Osteocyte (in vitro differentiated cells): ENCODE data around the gene PLA2G2F. TPM values are rescaled to one million over a fixed set of nuclear protein-coding genes. Genes with fewer than 3 reads are reported as not detected.

Source experiments
- DNase-seq: peaks from one replicate; pipeline ENCODE4 v3.0.0; 2021; ENCODE audit warnings: mixed read lengths; ENCODE audit not compliant: unreplicated experiment; ENCODE audit errors: extremely low spot score
- H3K27ac Mint-ChIP-seq: one replicate; pipeline ENCODE4 v1.8.0; 2021; ENCODE audit warnings: mild to moderate bottlenecking, mixed read lengths; ENCODE audit not compliant: unreplicated experiment
- H3K27me3 Mint-ChIP-seq: one replicate; pipeline ENCODE4 v1.8.0; 2021; ENCODE audit warnings: mixed read lengths; ENCODE audit not compliant: unreplicated experiment
- H3K36me3 Mint-ChIP-seq: one replicate; pipeline ENCODE4 v1.8.0; 2021; ENCODE audit warnings: mixed read lengths; ENCODE audit not compliant: unreplicated experiment
- H3K4me1 Mint-ChIP-seq: one replicate; pipeline ENCODE4 v1.8.0; 2021; ENCODE audit warnings: mixed read lengths; ENCODE audit not compliant: unreplicated experiment
- H3K4me3 Mint-ChIP-seq: one replicate; pipeline ENCODE4 v1.8.0; 2021; ENCODE audit warnings: mild to moderate bottlenecking, moderate library complexity, mixed read lengths; ENCODE audit not compliant: unreplicated experiment
- H3K9me3 Mint-ChIP-seq: one replicate; pipeline ENCODE4 v1.8.0; 2021; ENCODE audit warnings: mixed read lengths; ENCODE audit not compliant: unreplicated experiment
- total RNA-seq: library from RNA; stranded (reverse); gene quantifications from 2 replicates; pipeline ENCODE4 v1.2.1, GENCODE V29; 2021
- TF ChIP-seq, protein P1 (sequence below): fragments of 200-600 bp; sonication (generic); IDR thresholded peaks from 2 replicates; pipeline ENCODE4 v1.5.0; 2021; ENCODE audit warnings: antibody characterized with exemption, mild to moderate bottlenecking, moderate library complexity

PLA2G2F gene
- total RNA-seq, 1 donor from 2014 or later, result not detected

DNA sequence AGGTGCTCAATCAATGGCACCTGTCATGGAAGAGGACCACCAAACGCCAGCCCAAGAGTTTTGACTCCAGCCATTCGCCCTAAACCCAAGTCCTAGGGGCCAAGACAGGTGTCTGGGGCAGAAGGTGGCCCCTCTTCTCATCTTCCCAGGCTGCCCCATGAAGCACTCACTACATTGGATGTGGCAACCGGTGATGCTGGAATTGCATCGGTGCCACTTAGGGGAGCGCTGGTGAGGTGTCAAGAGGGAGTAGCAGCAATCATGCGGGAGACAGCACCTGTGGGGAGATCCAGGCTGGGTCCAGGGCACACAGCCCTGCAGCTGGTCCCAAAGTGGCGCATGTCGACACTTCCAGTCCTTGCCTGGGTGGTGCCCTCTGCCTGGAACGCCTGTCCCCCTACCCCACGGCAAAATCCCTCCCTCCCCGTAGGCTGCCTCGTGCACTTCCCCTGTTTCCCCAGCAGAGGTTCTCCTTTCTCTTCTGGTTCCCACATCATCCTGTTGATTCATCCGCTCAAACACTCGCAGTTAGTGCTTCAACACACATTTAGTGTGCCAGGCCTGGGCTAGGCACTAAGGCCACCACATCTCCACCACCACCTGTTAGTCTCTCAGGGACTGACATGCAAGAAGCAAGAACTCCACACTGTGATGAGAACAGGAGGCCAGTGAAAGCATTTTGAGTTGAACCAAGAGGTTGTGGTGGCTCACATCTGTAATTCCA is 38.3 kb upstream of the PLA2G2F start:
- Mint-ChIP-seq H3K27me3 (peaks cover 9% of the 10 kb centered on the region), H3K4me1 (no peaks in the 10 kb centered on the region), H3K36me3 (no peaks in the 10 kb centered on the region), H3K9me3 (no peaks in the 10 kb centered on the region), H3K4me3 (no peak overlapping the region), H3K27ac (no peak overlapping the region)
- no peak for DNase-seq
- TF ChIP-seq, protein P1, sequence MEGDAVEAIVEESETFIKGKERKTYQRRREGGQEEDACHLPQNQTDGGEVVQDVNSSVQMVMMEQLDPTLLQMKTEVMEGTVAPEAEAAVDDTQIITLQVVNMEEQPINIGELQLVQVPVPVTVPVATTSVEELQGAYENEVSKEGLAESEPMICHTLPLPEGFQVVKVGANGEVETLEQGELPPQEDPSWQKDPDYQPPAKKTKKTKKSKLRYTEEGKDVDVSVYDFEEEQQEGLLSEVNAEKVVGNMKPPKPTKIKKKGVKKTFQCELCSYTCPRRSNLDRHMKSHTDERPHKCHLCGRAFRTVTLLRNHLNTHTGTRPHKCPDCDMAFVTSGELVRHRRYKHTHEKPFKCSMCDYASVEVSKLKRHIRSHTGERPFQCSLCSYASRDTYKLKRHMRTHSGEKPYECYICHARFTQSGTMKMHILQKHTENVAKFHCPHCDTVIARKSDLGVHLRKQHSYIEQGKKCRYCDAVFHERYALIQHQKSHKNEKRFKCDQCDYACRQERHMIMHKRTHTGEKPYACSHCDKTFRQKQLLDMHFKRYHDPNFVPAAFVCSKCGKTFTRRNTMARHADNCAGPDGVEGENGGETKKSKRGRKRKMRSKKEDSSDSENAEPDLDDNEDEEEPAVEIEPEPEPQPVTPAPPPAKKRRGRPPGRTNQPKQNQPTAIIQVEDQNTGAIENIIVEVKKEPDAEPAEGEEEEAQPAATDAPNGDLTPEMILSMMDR, result peak; percentile 50

DNA sequence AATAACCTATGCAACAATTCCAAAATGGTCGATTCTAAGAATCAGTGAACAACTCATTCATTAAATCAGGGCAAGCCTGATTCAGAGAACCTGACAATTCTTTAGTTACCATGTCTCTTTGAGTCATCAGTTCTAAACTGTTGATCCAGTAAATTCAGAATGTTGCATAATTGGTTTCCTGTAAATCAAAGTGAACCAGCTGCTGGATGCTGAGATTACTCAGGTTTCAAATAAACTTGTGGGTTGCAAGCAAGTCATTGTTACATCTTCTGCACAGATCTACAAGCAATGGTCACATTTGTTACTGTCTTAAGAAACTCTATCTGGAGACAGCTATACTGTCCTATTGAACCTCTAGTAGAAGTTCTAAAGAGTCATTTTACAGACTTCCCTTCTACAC is 36.2 kb upstream of the PLA2G2F start:
- Mint-ChIP-seq H3K27ac (no peak overlapping the region), H3K36me3 (no peaks in the 10 kb centered on the region), H3K27me3 (peaks cover 9% of the 10 kb centered on the region), H3K9me3 (no peaks in the 10 kb centered on the region), H3K4me3 (no peak overlapping the region), H3K4me1 (no peaks in the 10 kb centered on the region)
- no peak for DNase-seq
- TF ChIP-seq, protein P1, result no peak

DNA sequence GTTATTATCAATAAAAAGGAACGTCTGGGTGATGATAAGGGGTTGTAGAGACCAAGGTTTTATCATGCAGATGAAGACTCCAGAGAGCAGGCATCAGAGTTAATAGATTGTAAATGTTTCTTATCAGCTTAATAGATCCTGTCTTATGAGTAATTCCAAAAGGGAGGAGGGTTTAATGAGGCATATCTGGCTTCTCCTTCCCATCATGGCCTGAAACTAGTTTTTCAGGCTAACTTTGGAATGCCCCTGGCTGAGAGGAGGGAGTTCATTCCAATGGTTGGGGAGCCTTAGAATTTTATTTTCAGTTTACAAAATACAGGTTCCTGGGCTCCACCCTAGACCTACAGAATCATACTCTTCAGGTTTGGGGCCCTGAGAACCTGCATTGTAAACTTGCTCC is 33.3 kb upstream of the PLA2G2F start:
- Mint-ChIP-seq H3K27me3 (peaks cover 9% of the 10 kb centered on the region), H3K4me3 (no peak overlapping the region), H3K36me3 (no peaks in the 10 kb centered on the region), H3K27ac (no peak overlapping the region), H3K9me3 (no peaks in the 10 kb centered on the region), H3K4me1 (no peaks in the 10 kb centered on the region)
- DNase-seq, result no peak
- TF ChIP-seq, protein P1, result no peak

GRCh38 chr1:20107351-20107750 is 31.8 kb upstream of the PLA2G2F start:
- Mint-ChIP-seq H3K4me3 (no peak overlapping the region), H3K9me3 (no peaks in the 10 kb centered on the region), H3K4me1 (no peaks in the 10 kb centered on the region), H3K36me3 (no peaks in the 10 kb centered on the region), H3K27me3 (peaks cover 7% of the 10 kb centered on the region), H3K27ac (no peak overlapping the region)
- TF ChIP-seq, protein P1, result no peak
- no peak for DNase-seq

- Mint-ChIP-seq H3K27me3 (peaks cover 7% of the 10 kb centered on the region), H3K9me3 (no peaks in the 10 kb centered on the region), H3K4me3 (no peak overlapping the region), H3K4me1 (no peaks in the 10 kb centered on the region), H3K36me3 (no peaks in the 10 kb centered on the region), H3K27ac (no peak overlapping the region)
- TF ChIP-seq, protein P1, result no peak
- DNase-seq, result no peak
Observed at GRCh38 chr1:20107796-20108195, 31.3 kb upstream of the PLA2G2F start.
